GM12878 (cell line): ENCODE results near the gene ATP6V1A. TPM values are rescaled to one million over a fixed set of nuclear protein-coding genes. Genes with fewer than 3 reads are reported as not detected.

Experiments
- ATAC-seq: fragments of 200-7000 bp; cut with Tn5 transposase; 3 replicates; pipeline ENCODE4 v1.9.1; 2020; ENCODE audit warnings: mild to moderate bottlenecking, moderate library complexity
- BruUV-seq: library from RNA; stranded (reverse); fragments of 400-500 nt; replicated peaks from 2 replicates; lab custom pipeline; 2021; lab: Mats Ljungman, UMichigan
- CTCF ChIA-PET: fragments of 300-600 bp; sonication (Branson Sonifier 250); formaldehyde crosslinking; extraction: SDS; loops from one replicate; lab custom pipeline; 2021; ENCODE audit warnings: inconsistent platforms; lab: Yijun Ruan, JAX
- POLR2A ChIA-PET: fragments of 350-600 bp; formaldehyde crosslinking; extraction: SDS; loops from one replicate; lab custom pipeline; 2021; ENCODE audit warnings: inconsistent platforms; lab: Charles Lee
- RAD21 ChIA-PET: fragments of 300-600 bp; sonication (Branson Sonifier 250); formaldehyde crosslinking; loops from one replicate; lab custom pipeline; 2023; ENCODE audit warnings: antibody characterized with exemption; ENCODE audit not compliant: unreplicated experiment; lab: Charles Lee
- SMC1A ChIA-PET: fragments of 300-600 bp; sonication (Branson Sonifier 250); formaldehyde crosslinking; loops from one replicate; lab custom pipeline; 2023; ENCODE audit not compliant: unreplicated experiment, uncharacterized antibody; lab: Charles Lee
- DNase-seq: peaks from one replicate; pipeline ENCODE4 v3.0.0-alpha.2; 2011; ENCODE audit warnings: low read depth, low spot score
- FAIRE-seq: peaks from 3 replicates; lab custom pipeline; 2011; peaks lifted over from hg19 to GRCh38; lab: Jason Lieb, UNC
- H2AFZ ChIP-seq: 2 replicates; pipeline ENCODE4 v1.6.0; 2011; ENCODE audit warnings: low read depth, low read length, control low read depth; ENCODE audit not compliant: control insufficient read depth
- H3K27ac ChIP-seq: 2 replicates; pipeline ENCODE4 v1.5.1; 2011; ENCODE audit warnings: control low read depth; ENCODE audit not compliant: control insufficient read depth, insufficient read depth
- H3K27me3 ChIP-seq, 2 experiments: replicated peaks in 1 of 2; 2 replicates each; pipeline versions ENCODE4 v1.6.0 to v1.6.1; 2011; ENCODE audit warnings: low read length in 1 of 2; ENCODE audit not compliant: control insufficient read depth in 2 of 2, insufficient read depth in 2 of 2
- H3K36me3 ChIP-seq, 2 experiments: 2 replicates each; pipeline ENCODE4 v1.5.1; 2011; ENCODE audit warnings: low read length in 1 of 2; ENCODE audit not compliant: control insufficient read depth in 2 of 2, insufficient read depth in 2 of 2
- H3K4me1 ChIP-seq: 2 replicates; pipeline ENCODE4 v1.6.1; 2011; ENCODE audit warnings: mild to moderate bottlenecking, low read length, moderate library complexity, mixed read lengths; ENCODE audit not compliant: control insufficient read depth, insufficient read depth
- H3K4me2 ChIP-seq: 2 replicates; pipeline ENCODE4 v1.6.0; 2011; ENCODE audit warnings: control low read depth; ENCODE audit not compliant: control insufficient read depth, insufficient read depth
- H3K4me3 ChIP-seq: fragments of 200-600 bp; sonication (generic); 2 replicates; pipeline ENCODE4 v1.5.1; 2016
- H3K79me2 ChIP-seq: 2 replicates; pipeline ENCODE4 v1.6.0; 2011; ENCODE audit warnings: low read length; ENCODE audit not compliant: control insufficient read depth, insufficient read depth
- H3K9ac ChIP-seq: 2 replicates; pipeline ENCODE4 v1.8.0; 2011; ENCODE audit warnings: low read length, control low read depth, mixed read lengths; ENCODE audit not compliant: control insufficient read depth, insufficient read depth
- H3K9me3 ChIP-seq: replicated peaks from 3 replicates; pipeline ENCODE4 v1.5.1; 2011; ENCODE audit warnings: mild to moderate bottlenecking, low read length; ENCODE audit not compliant: control insufficient read depth, insufficient read depth
- H4K20me1 ChIP-seq: 2 replicates; pipeline ENCODE4 v1.6.0; 2011; ENCODE audit not compliant: control insufficient read depth, insufficient read depth
- CBX5 ChIP-seq: sonication (generic); IDR thresholded peaks from 2 replicates; pipeline ENCODE4 v1.6.1; 2016; ENCODE audit warnings: low read depth, moderate library complexity, mild to moderate bottlenecking, inconsistent platforms
- GABPA ChIP-seq: IDR thresholded peaks from 2 replicates; pipeline ENCODE4 v1.6.1; 2014; ENCODE audit warnings: antibody characterized with exemption, low read depth, mild to moderate bottlenecking, inconsistent platforms
- KLF5 ChIP-seq: fragments of 450-650 bp; IDR thresholded peaks from 2 replicates; pipeline ENCODE4 v1.6.1; 2014; ENCODE audit warnings: mild to moderate bottlenecking; ENCODE audit not compliant: partially characterized antibody
- MEF2A ChIP-seq: IDR thresholded peaks from 2 replicates; pipeline ENCODE4 v1.6.1; 2011; ENCODE audit warnings: low read depth, mild to moderate bottlenecking, low read length, moderate library complexity; ENCODE audit not compliant: insufficient read depth
- POLR2AphosphoS2 ChIP-seq: IDR thresholded peaks from 2 replicates; pipeline ENCODE4 v1.6.1; 2011; ENCODE audit warnings: low read depth, mild to moderate bottlenecking, low read length, improper control_type of control experiment, moderate library complexity
- SIX5 ChIP-seq: IDR thresholded peaks from 2 replicates; pipeline ENCODE4 v1.6.1; 2011; ENCODE audit warnings: mild to moderate bottlenecking, low read depth, low read length, moderate library complexity; ENCODE audit not compliant: severe bottlenecking
- SRF ChIP-seq, 2 experiments: IDR thresholded peaks; 2 replicates each; pipeline ENCODE4 v1.6.1; 2011; ENCODE audit warnings: low read depth in 2 of 2, low read length in 2 of 2, mild to moderate bottlenecking in 1 of 2, moderate library complexity in 1 of 2
- SUPT20H ChIP-seq: IDR thresholded peaks from 2 replicates; pipeline ENCODE4 v1.6.1; 2011; ENCODE audit warnings: low read depth, mild to moderate bottlenecking, low read length, moderate library complexity, borderline replicate concordance; ENCODE audit not compliant: control insufficient read depth
- TCF3 ChIP-seq: IDR thresholded peaks from 2 replicates; pipeline ENCODE4 v1.6.1; 2012; ENCODE audit warnings: low read depth, mild to moderate bottlenecking, low read length, borderline replicate concordance; ENCODE audit not compliant: insufficient read depth
- TCF7 ChIP-seq: IDR thresholded peaks from 2 replicates; pipeline ENCODE4 v1.6.1; 2014; ENCODE audit warnings: antibody characterized with exemption, borderline replicate concordance
- ZNF274 ChIP-seq: IDR thresholded peaks from one replicate; pipeline ENCODE4 v1.8.0; 2011; ENCODE audit not compliant: insufficient read length, insufficient read depth
- ZSCAN29 ChIP-seq: fragments of 450-650 bp; IDR thresholded peaks from 2 replicates; pipeline ENCODE4 v1.6.1; 2017; ENCODE audit warnings: mild to moderate bottlenecking, moderate library complexity
- WGBS: methylation state at CpG from one replicate; pipeline ENCODE4 v1.1.6; 2016; ENCODE audit warnings: low lambda C conversion rate; ENCODE audit not compliant: insufficient replicate concordance, insufficient coverage; ENCODE audit errors: missing lambda C conversion rate; 5-methylcytosine and 5-hydroxymethylcytosine counted together
- in situ Hi-C: fragments of 300-500 bp; cut with MboI; formaldehyde crosslinking; loops from 9 replicates; pipeline ENCODE4 v1.14.3; 2018; ENCODE audit warnings: mixed read lengths
- intact Hi-C: fragments of 100-400 bp; cut with micrococcal nuclease; formaldehyde crosslinking; loops from one replicate; pipeline ENCODE4 v1.14.2; 2022; ENCODE audit not compliant: unreplicated experiment
- polyA plus RNA-seq, 11 experiments: library from polyadenylated mRNA; depleted of rRNA in 4 of 11; unstranded in 6 of 11; stranded (reverse) in 5 of 11; fragments of >200 nt; fragmentation: Nextera tagmentation in 4 of 11; fragmentation: Illumina TruSeq in 1 of 11; extraction: Ambion mirVana in 4 of 11; extraction: Trizol in 1 of 11; gene quantifications; 1 replicate in 1 of 11; 2 replicates in 10 of 11; pipeline versions ENCODE4 v1.2.1 to v1.2.3, GENCODE V29; 2011 to 2016; ENCODE audit warnings: inconsistent platforms in 2 of 11, missing spikeins in 2 of 11, low read depth in 1 of 11
- total RNA-seq, 4 experiments: library from RNA; depleted of rRNA in 3 of 4; stranded (reverse); fragments of >200 nt in 3 of 4; fragmentation: Illumina TruSeq in 1 of 4; extraction: Trizol in 1 of 4; gene quantifications; 2 replicates each; pipeline versions ENCODE4 v1.2.1 to v1.2.3, GENCODE V29; 2013 to 2021
- TF ChIP-seq, protein P1 (sequence below): IDR thresholded peaks from 2 replicates; pipeline ENCODE4 v1.6.1; 2011; ENCODE audit warnings: borderline replicate concordance, low read depth, mild to moderate bottlenecking, moderate library complexity, mixed read lengths, low read length; ENCODE audit not compliant: insufficient read depth; ENCODE audit errors: extremely low read length
- TF ChIP-seq, protein P2 (sequence below): IDR thresholded peaks from 2 replicates; pipeline ENCODE4 v1.6.1; 2012; ENCODE audit warnings: low read length, inconsistent platforms
- TF ChIP-seq, protein P3 (sequence below): fragments of 450-650 bp; IDR thresholded peaks from 2 replicates; pipeline ENCODE4 v1.6.1; 2018; ENCODE audit warnings: borderline replicate concordance, mild to moderate bottlenecking; ENCODE audit not compliant: partially characterized antibody
- TF ChIP-seq, protein P4 (sequence below): IDR thresholded peaks from 2 replicates; pipeline ENCODE4 v1.6.1; 2011; ENCODE audit warnings: low read depth, low read length, improper control_type of control experiment, borderline replicate concordance
- TF ChIP-seq, protein P5 (sequence below), 3 experiments: IDR thresholded peaks in 2 of 3; conservative IDR thresholded peaks in 1 of 3; 2 replicates each; pipeline ENCODE4 v1.5.1; 2011; ENCODE audit warnings: low read depth in 3 of 3, low read length in 3 of 3, mild to moderate bottlenecking in 3 of 3, control low read depth in 2 of 3, moderate library complexity in 2 of 3, inconsistent platforms in 1 of 3, mixed read lengths in 1 of 3; ENCODE audit not compliant: control insufficient read depth in 2 of 3, insufficient read depth in 1 of 3; ENCODE audit errors: extremely low read depth in 1 of 3

ATP6V1A gene
- total and polyA plus RNA-seq, 10 of the 15 experiments (the other 5 are each of a cell fraction or from before 2014, with no cell fraction given), result 22.4 to 65.8 (median 47.7) TPM

DNA sequence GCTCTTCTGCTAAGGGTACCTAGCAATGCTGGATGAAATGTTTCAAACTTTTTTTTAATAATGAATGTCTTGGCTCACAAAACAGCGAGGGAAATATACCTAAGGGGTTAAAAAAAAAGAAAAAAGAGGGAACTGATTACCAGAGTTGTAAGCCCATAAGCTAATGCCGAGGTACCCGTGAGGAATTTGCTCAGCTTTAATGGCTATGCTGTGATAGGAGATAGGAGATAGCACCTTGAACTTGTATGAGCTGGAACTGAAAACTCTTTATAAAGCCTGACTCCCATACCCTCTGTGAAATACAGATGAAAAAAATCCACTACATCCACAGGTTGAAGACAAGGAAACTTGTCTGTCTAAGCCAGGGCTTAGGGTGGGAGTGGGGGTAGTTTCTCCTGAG, 105.7 kb downstream of the ATP6V1A start:
- Histone ChIP-seq H3K27me3 (no peaks in the 10 kb centered on the region; a peak in 1 of 4 replicates), H3K36me3 (no peaks in the 10 kb centered on the region), H3K9ac (no peak overlapping the region), H3K4me2 (no peak overlapping the region), H2AFZ (no peak overlapping the region), H3K27ac (no peak overlapping the region), H3K4me1 (no peaks in the 10 kb centered on the region), H3K79me2 (no peaks in the 10 kb centered on the region), H3K4me3 (no peak overlapping the region), H3K9me3 (no peaks in the 10 kb centered on the region), H4K20me1 (no peaks in the 10 kb centered on the region)
- in situ Hi-C loops, result no loop called here
- ChIA-PET POLR2A (no interaction called here), CTCF (no interaction called here), RAD21 (no interaction called here), SMC1A (no interaction called here)
- ATAC-seq, result no peak
- no peak for DNase-seq
- no peak for FAIRE-seq
- WGBS, result 67% methylated on average over 3 of the region's 3 CpGs
- BruUV-seq, result no TSS peak
- intact Hi-C loops, result no loop called here
- no peak for TF ChIP-seq POLR2AphosphoS2
- TF ChIP-seq SUPT20H, result no peak
- no peak for TF ChIP-seq ZNF274
- no peak for TF ChIP-seq ZSCAN29
- TF ChIP-seq, protein P1, sequence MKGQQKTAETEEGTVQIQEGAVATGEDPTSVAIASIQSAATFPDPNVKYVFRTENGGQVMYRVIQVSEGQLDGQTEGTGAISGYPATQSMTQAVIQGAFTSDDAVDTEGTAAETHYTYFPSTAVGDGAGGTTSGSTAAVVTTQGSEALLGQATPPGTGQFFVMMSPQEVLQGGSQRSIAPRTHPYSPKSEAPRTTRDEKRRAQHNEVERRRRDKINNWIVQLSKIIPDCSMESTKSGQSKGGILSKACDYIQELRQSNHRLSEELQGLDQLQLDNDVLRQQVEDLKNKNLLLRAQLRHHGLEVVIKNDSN, result no peak
- TF ChIP-seq, protein P2, sequence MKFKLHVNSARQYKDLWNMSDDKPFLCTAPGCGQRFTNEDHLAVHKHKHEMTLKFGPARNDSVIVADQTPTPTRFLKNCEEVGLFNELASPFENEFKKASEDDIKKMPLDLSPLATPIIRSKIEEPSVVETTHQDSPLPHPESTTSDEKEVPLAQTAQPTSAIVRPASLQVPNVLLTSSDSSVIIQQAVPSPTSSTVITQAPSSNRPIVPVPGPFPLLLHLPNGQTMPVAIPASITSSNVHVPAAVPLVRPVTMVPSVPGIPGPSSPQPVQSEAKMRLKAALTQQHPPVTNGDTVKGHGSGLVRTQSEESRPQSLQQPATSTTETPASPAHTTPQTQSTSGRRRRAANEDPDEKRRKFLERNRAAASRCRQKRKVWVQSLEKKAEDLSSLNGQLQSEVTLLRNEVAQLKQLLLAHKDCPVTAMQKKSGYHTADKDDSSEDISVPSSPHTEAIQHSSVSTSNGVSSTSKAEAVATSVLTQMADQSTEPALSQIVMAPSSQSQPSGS, result no peak
- no peak for TF ChIP-seq SIX5
- TF ChIP-seq GABPA, result no peak
- TF ChIP-seq, protein P3, sequence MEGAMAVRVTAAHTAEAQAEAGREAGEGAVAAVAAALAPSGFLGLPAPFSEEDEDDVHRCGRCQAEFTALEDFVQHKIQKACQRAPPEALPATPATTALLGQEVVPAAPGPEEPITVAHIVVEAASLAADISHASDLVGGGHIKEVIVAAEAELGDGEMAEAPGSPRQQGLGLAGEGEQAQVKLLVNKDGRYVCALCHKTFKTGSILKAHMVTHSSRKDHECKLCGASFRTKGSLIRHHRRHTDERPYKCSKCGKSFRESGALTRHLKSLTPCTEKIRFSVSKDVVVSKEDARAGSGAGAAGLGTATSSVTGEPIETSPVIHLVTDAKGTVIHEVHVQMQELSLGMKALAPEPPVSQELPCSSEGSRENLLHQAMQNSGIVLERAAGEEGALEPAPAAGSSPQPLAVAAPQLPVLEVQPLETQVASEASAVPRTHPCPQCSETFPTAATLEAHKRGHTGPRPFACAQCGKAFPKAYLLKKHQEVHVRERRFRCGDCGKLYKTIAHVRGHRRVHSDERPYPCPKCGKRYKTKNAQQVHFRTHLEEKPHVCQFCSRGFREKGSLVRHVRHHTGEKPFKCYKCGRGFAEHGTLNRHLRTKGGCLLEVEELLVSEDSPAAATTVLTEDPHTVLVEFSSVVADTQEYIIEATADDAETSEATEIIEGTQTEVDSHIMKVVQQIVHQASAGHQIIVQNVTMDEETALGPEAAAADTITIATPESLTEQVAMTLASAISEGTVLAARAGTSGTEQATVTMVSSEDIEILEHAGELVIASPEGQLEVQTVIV, result no peak
- no peak for TF ChIP-seq TCF3
- TF ChIP-seq KLF5, result no peak
- TF ChIP-seq, protein P4, sequence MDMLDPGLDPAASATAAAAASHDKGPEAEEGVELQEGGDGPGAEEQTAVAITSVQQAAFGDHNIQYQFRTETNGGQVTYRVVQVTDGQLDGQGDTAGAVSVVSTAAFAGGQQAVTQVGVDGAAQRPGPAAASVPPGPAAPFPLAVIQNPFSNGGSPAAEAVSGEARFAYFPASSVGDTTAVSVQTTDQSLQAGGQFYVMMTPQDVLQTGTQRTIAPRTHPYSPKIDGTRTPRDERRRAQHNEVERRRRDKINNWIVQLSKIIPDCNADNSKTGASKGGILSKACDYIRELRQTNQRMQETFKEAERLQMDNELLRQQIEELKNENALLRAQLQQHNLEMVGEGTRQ, result no peak
- TF ChIP-seq TCF7, result no peak
- no peak for TF ChIP-seq MEF2A
- TF ChIP-seq CBX5, result no peak
- TF ChIP-seq, protein P5, sequence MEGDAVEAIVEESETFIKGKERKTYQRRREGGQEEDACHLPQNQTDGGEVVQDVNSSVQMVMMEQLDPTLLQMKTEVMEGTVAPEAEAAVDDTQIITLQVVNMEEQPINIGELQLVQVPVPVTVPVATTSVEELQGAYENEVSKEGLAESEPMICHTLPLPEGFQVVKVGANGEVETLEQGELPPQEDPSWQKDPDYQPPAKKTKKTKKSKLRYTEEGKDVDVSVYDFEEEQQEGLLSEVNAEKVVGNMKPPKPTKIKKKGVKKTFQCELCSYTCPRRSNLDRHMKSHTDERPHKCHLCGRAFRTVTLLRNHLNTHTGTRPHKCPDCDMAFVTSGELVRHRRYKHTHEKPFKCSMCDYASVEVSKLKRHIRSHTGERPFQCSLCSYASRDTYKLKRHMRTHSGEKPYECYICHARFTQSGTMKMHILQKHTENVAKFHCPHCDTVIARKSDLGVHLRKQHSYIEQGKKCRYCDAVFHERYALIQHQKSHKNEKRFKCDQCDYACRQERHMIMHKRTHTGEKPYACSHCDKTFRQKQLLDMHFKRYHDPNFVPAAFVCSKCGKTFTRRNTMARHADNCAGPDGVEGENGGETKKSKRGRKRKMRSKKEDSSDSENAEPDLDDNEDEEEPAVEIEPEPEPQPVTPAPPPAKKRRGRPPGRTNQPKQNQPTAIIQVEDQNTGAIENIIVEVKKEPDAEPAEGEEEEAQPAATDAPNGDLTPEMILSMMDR (IDR thresholded peaks at IDR 0.05 in 2 of 3, conservative IDR thresholded peaks at IDR 0.05 in 1 of 3; ENCODE audit: control insufficient read depth in 2 of 3, extremely low read depth in 1 of 3, insufficient read depth in 1 of 3, low read depth in 3 of 3, low read length in 3 of 3), result no peak
- no peak for TF ChIP-seq SRF (IDR thresholded peaks at IDR 0.05; ENCODE audit: low read depth in 2 of 2, low read length in 2 of 2)
